Common myeloid progenitor, CD34-positive (primary cell): ENCODE measurements around the gene PRKN.

ENCODE experiments used
- CTCF ChIA-PET: fragments of 350-600 bp; sonication (Branson Sonifier 250); formaldehyde crosslinking; loops from one replicate; lab custom pipeline; 2021; ENCODE audit warnings: antibody characterized with exemption; lab: Charles Lee
- POLR2A ChIA-PET: fragments of 350-600 bp; sonication (Branson Sonifier 250); formaldehyde crosslinking; loops from one replicate; lab custom pipeline; 2021; ENCODE audit warnings: antibody characterized with exemption; lab: Charles Lee
- DNase-seq, 3 donors: peaks; one replicate each; pipeline versions ENCODE4 v3.0.0 to v3.0.0-alpha.2; 2013
- H3K27ac ChIP-seq, 2 experiments: 1 replicate in 1 of 2; 2 replicates in 1 of 2; pipeline ENCODE4 v1.7.0; 2013; ENCODE audit warnings: inconsistent platforms in 2 of 2, low read length in 2 of 2, mild to moderate bottlenecking in 2 of 2, low read depth in 1 of 2, moderate library complexity in 1 of 2; ENCODE audit not compliant: severe bottlenecking in 2 of 2, insufficient read depth in 1 of 2, poor library complexity in 1 of 2
- H3K27me3 ChIP-seq, 5 experiments: replicated peaks in 2 of 5; 1 replicate in 3 of 5; 2 replicates in 2 of 5; pipeline versions ENCODE4 v1.6.1 to v1.7.0; 2013; ENCODE audit warnings: low read length in 4 of 5, mild to moderate bottlenecking in 2 of 5, moderate library complexity in 2 of 5, inconsistent platforms in 1 of 5; ENCODE audit not compliant: insufficient read depth in 5 of 5, control insufficient read depth in 4 of 5
- H3K36me3 ChIP-seq, 4 experiments: 1 replicate in 2 of 4; 2 replicates in 2 of 4; pipeline versions ENCODE4 v1.6.1 to v1.7.0; 2013; ENCODE audit warnings: low read length in 3 of 4, control low read depth in 1 of 4, mild to moderate bottlenecking in 1 of 4; ENCODE audit not compliant: control insufficient read depth in 4 of 4, insufficient read depth in 4 of 4
- H3K4me1 ChIP-seq, 4 experiments: 1 replicate in 3 of 4; 2 replicates in 1 of 4; pipeline versions ENCODE4 v1.6.1 to v1.7.1; 2013; ENCODE audit warnings: low read length in 3 of 4, mild to moderate bottlenecking in 3 of 4, control low read depth in 1 of 4, inconsistent platforms in 1 of 4, moderate library complexity in 1 of 4; ENCODE audit not compliant: control insufficient read depth in 4 of 4, insufficient read depth in 4 of 4; ENCODE audit errors: control extremely low read depth in 1 of 4
- H3K4me3 ChIP-seq, 7 experiments: 1 replicate in 4 of 7; 2 replicates in 3 of 7; pipeline versions ENCODE4 v1.5.1 to v1.7.0; 2013; ENCODE audit warnings: mild to moderate bottlenecking in 7 of 7, low read length in 6 of 7, moderate library complexity in 6 of 7, inconsistent platforms in 2 of 7, low read depth in 2 of 7, control low read depth in 1 of 7; ENCODE audit not compliant: insufficient read depth in 4 of 7, control insufficient read depth in 1 of 7; ENCODE audit errors: extremely low read depth in 1 of 7
- H3K9me3 ChIP-seq, 5 experiments: 1 replicate in 4 of 5; 2 replicates in 1 of 5; pipeline versions ENCODE4 v1.6.1 to v1.7.1; 2013; ENCODE audit warnings: low read length in 4 of 5, mild to moderate bottlenecking in 2 of 5, inconsistent platforms in 1 of 5, low read depth in 1 of 5, moderate library complexity in 1 of 5; ENCODE audit not compliant: control insufficient read depth in 4 of 5, insufficient read depth in 2 of 5; ENCODE audit errors: control extremely low read depth in 1 of 5
- whole genome bisulfite sequencing: methylation state at CpG from one replicate; pipeline ENCODE4 v1.1.5; 2013; ENCODE audit not compliant: insufficient coverage; 5-methylcytosine and 5-hydroxymethylcytosine counted together

The PRKN gene

DNA sequence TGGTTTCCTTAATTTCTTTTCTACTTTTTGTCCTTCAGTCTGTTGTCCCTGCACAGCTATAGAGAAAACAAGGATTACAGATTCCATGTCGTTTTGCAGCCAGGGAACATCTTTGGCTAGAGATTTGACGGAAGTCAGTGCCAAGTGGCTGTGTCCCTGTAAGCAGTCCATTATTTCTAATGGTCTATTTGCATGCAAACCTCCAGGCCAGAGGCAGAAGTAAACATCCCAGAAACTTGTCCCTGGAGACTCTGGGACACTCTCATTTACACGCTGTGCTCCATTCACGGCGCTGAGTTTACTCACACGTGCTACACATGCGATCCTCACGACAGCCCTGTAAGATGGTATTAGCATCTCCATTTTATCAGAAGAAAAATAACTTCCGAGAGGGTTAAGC is 355.5 kb downstream of the PRKN start:
- DNase-seq, result no peak
- ChIA-PET POLR2A (no interaction called here), CTCF (no interaction called here)
- no peaks in the 10 kb centered on the region for H3K9me3 ChIP-seq
- H3K27me3 ChIP-seq, result no peaks in the 10 kb centered on the region
- no peak overlapping the region for H3K4me3 ChIP-seq
- WGBS, result 92% methylated on average over 8 of the region's 9 CpGs
- H3K4me1 ChIP-seq, result no peaks in the 10 kb centered on the region
- no peaks in the 10 kb centered on the region for H3K36me3 ChIP-seq
- H3K27ac ChIP-seq, result no peak overlapping the region

DNA sequence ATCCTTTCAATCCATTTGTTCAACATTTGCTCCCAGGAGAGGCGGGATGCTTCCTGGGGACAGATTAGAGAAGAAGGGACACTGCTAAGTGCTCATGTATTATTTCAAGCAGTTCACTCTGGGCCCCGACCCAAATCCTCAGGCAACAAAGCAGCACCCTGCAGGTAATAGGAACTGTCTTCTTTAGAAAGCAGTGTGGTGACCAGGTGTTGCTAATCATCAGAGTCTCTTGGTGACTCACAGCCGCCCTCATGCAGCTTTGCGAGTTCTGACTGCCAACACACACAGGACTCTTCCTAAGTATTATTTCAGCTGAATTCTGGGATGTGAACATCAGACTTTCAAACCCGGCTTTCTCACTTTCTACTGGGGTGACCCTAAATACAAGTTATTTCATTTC is 356.4 kb downstream of the PRKN start:
- H3K27ac ChIP-seq, result no peak overlapping the region
- ChIA-PET CTCF (no interaction called here), POLR2A (no interaction called here)
- no peaks in the 10 kb centered on the region for H3K4me1 ChIP-seq
- DNase-seq, result no peak
- H3K36me3 ChIP-seq, result no peaks in the 10 kb centered on the region
- H3K27me3 ChIP-seq, result no peaks in the 10 kb centered on the region
- H3K9me3 ChIP-seq, result no peaks in the 10 kb centered on the region
- WGBS, result 88% methylated on average over 5 of the region's 5 CpGs
- no peak overlapping the region for H3K4me3 ChIP-seq

- POLR2A ChIA-PET, result no interaction called here
Measured at GRCh38 chr6:162369091-162369490, 358.5 kb downstream of the PRKN start.

DNA sequence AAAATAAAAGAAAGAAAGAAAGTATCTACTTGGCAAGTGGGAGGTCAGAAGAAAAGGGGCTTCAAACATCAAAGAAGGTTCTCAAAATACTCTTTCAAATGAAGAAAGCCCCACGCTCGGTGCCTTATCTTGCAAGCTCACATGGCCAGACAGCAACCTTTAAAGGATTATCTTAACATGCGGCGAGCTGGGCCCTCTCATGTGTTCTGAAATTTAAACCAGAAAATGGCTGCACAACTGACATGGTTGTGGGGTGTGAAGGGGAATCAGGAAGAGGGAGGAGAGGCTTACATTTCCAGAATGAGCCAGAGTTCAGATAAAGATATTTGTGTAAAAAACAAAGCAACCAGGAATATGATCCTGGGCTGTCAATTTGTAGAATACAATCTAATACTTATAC is 363.1 kb downstream of the PRKN start:
- 97% methylated on average over 4 of the region's 4 CpGs for WGBS
- H3K4me1 ChIP-seq, result no peaks in the 10 kb centered on the region
- H3K36me3 ChIP-seq, result no peaks in the 10 kb centered on the region
- ChIA-PET CTCF (no interaction called here), POLR2A (no interaction called here)
- H3K27me3 ChIP-seq, result no peaks in the 10 kb centered on the region
- no peaks in the 10 kb centered on the region for H3K9me3 ChIP-seq
- no peak overlapping the region for H3K27ac ChIP-seq
- DNase-seq, result peak; percentile 2 to 51 (median 19)
- no peak overlapping the region for H3K4me3 ChIP-seq

More at GRCh38 chr6:162369091-162369490, 358.5 kb downstream of the PRKN start:
- Histone ChIP-seq H3K36me3 (no peaks in the 10 kb centered on the region), H3K9me3 (no peaks in the 10 kb centered on the region), H3K27ac (no peak overlapping the region), H3K27me3 (no peaks in the 10 kb centered on the region), H3K4me3 (no peak overlapping the region), H3K4me1 (no peaks in the 10 kb centered on the region)
- no peak for DNase-seq
- WGBS, result no CpG with 5 or more reads among the region's 2 CpGs
- CTCF ChIA-PET, result no interaction called here

GRCh38 chr6:162363757-162364156 is 363.8 kb downstream of the PRKN start:
- no peaks in the 10 kb centered on the region for H3K4me1 ChIP-seq
- ChIA-PET POLR2A (no interaction called here), CTCF (no interaction called here)
- no peaks in the 10 kb centered on the region for H3K27me3 ChIP-seq
- no peak overlapping the region for H3K4me3 ChIP-seq
- H3K36me3 ChIP-seq, result no peaks in the 10 kb centered on the region
- no peak overlapping the region for H3K27ac ChIP-seq
- no peaks in the 10 kb centered on the region for H3K9me3 ChIP-seq
- WGBS, result 98% methylated on average over 3 of the region's 4 CpGs
- no peak for DNase-seq

DNA sequence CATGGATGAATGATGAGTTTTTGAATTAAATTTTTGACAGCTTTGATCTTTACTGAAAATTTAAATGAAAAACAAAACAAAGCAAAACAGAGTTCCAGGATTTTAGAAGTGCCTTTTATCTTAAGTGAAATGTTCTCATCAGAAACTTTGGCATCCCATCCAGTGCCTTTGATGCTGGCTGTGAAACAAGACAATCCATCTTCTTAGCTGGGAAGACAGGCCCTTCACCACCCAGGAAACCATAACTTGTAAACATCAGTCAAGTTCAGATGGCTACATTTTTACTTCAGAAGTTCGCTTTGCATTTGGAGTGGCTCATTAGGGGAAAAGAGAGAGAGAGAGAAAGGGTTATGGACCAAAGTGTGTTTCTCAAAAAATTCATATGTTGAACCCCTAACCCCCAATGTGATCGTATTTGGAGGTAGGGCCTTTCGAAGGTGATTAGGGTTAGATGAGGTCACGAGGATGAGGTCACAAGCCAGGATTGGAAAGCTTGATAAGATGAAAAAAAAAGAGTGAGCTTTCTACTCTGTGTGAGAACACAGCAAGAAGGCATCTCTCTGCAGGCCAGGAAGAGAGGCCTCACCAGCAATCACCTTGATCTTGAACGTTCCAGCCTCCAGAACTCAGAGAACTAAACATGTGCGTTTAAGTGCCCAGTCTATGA is 366.5 kb downstream of the PRKN start:
- Histone ChIP-seq H3K36me3 (no peaks in the 10 kb centered on the region), H3K4me3 (no peak overlapping the region), H3K9me3 (no peaks in the 10 kb centered on the region), H3K27me3 (no peaks in the 10 kb centered on the region), H3K27ac (no peak overlapping the region), H3K4me1 (no peaks in the 10 kb centered on the region)
- 97% methylated on average over 4 of the region's 6 CpGs for WGBS
- POLR2A ChIA-PET, result no interaction called here
- no peak for DNase-seq
- CTCF ChIA-PET, result no interaction called here

DNA sequence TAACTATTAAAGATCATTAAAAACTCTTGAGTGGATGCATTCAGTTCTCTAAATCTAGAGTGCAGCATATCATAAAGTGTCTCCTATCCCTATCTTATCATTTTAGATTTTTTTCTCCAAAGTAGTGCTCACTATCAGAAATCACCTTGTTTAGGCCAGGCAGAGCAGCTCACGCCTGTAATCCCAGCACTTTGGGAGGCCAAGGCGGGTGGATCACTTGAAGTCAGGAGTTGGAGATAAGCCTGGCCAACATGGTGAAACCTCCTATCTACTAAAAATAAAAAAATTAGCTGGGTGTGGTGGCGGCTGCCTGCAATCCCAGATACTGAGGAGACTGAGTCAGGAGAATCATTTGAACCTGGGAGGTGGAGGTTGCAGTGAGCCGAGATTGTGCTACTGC is 368.9 kb downstream of the PRKN start:
- Histone ChIP-seq H3K27ac (no peak overlapping the region), H3K27me3 (no peaks in the 10 kb centered on the region), H3K4me3 (no peak overlapping the region), H3K36me3 (no peaks in the 10 kb centered on the region), H3K9me3 (no peaks in the 10 kb centered on the region), H3K4me1 (no peaks in the 10 kb centered on the region)
- WGBS, result no CpG with 5 or more reads among the region's 4 CpGs
- ChIA-PET CTCF (no interaction called here), POLR2A (no interaction called here)
- no peak for DNase-seq
